HG02870 (cell line): ENCODE results near the gene ERVH48-1.
"Not testable (repeated sequence)": the region's sequence is repeated elsewhere in the genome, so short reads cannot be mapped to it uniquely, and the experiment has no call there.

Experiments used
- ATAC-seq: cut with Tn5 transposase; IDR thresholded peaks from one replicate; pipeline ENCODE4 v1.9.1; 2021; ENCODE audit warnings: mild to moderate bottlenecking, moderate library complexity; ENCODE audit not compliant: unreplicated experiment

The ERVH48-1 gene

DNA sequence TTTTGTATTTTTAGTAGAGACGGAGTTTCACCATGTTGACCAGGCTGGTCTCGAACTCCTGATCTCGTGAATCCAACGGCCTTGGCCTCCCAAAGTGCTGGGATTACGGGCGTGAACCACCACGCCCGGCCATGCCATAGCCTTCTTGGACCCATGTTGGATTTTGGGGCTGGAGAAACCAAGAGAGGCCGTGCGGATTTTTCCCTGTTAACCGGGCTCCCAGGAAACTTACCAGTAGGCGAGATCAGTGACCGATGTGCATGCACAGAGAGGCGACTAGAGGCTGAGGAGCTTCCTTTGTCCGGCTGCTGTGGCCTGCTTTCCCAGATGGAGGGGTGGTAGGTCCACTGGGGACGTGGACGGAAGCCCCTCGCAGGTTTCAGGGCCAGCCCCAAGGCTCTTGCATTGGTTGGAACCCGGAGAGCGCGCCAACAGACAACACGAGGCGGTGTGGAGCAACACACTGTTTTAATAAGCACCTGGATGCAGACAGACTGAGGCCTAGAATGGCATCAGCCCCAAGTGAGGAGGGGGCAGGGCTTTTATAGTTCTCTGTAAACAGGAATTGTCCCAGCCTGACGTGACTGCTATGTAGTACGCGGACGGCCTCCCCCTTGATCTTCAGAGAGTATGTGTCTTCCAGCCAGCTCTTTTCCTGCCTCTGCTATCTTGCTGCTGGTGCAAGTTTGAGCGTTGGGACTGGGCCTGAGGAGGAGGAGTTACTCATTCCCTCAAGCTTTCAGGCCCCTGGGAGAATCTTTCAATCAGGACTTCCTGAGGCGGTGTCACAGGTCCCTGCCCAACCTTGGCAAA lies at the start of gene ERVH48-1:
Gene ERVH48-1 (minus strand): TSS at position 517 of the 813 bp plus-strand sequence. CDS start 6,624 bp downstream, outside the sequence.
- no peak for ATAC-seq

DNA sequence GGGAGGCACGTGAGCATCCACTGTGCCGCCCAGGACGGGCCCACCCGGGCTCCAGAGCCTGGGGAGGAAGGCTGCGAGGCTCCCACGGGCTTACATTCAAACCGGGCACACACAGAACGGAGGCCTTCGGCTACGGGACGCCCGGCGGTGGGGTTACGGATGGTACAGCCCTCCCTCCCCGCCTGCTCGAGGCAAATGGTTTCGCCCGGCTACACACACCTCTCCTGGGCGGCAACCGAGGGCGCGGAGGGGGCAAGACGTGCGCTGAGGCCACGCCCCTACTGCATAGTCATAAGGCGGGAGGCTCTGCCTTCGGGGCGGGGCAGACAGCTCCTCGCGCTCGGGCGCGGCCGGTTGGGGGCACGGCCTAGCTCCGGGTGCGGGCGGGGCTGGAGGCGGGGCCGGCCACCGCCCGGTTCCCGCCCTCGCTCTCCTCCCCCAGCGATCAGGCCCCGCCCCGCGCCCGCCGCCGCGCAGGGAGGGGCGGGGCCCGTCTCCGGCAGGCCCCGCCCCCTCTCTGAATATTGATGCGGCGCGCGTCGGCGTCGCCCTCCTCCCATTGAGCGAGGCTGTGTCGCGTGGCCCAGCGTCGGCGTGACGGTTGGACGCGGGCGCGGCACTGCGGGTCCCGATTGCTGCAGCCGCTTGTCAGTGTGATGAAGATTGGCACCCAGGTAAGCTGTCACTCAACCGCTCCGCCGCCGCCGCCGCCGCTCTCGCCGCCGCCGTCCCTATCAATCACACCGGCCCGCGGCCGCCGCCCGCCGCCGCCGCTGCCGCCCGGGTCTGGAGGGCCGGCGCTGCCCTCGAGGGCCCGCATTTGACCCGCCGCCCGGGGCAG lies 48.8 kb upstream of the ERVH48-1 start, which contains the start of gene PKNOX1:
Gene PKNOX1 (plus strand): TSS at position 572 of the 841 bp plus-strand sequence. CDS start 29,820 bp downstream, outside the sequence.
- peak; percentile 84 for ATAC-seq

DNA sequence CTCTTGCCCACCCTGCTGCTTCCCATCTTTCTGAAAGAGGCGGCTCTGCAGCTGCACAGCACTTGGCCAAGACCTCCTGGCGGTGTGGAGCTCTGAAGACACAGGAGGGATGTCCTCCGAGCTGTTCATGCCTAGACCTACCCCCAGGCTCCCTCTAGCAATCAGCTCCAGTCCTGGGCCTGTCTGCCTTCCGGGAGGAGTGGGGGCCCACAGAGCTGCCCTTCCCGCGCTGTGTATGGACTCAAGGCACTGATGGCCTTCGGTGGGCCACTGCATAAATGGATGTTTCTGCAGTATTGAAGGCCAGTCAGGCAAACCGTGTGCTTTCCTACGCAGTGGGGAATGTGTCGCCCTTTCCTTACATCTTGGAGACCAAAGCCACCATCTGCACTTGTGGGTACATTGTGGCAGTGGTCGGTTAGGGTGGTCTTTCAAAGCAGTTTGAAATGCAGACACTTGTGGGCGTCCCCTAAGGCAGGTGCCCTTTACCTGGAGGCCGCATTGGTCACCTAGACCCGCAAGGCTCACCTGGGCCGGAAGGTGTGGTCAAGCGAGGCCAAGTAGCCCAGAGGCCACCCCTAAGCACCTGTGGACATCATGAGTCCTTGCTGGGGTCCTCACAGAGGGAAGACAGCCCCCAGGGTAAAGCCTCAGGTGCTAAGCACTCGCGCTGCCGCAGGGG lies 48.0 kb upstream of the ERVH48-1 start:
- ATAC-seq: no peak

DNA sequence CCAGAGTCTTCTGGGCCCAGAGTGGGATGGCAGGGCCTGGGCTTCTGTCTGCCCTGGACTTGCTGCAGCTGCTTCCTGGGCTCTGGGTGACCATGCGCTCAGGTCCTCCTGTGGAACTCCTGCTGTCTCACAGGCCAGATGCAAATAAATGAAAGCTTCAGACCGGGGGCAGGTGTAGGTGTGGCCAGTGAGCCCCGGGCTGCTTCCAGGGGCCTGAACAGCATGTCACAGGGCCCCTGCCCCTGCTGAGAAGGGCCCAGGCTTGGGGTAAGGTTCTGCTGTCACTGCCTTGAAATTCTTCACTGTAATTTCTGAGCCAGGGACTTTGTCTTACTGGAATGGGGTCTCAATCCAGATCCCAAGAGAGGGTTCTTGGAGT lies 46.5 kb upstream of the ERVH48-1 start:
- ATAC-seq: no peak

DNA sequence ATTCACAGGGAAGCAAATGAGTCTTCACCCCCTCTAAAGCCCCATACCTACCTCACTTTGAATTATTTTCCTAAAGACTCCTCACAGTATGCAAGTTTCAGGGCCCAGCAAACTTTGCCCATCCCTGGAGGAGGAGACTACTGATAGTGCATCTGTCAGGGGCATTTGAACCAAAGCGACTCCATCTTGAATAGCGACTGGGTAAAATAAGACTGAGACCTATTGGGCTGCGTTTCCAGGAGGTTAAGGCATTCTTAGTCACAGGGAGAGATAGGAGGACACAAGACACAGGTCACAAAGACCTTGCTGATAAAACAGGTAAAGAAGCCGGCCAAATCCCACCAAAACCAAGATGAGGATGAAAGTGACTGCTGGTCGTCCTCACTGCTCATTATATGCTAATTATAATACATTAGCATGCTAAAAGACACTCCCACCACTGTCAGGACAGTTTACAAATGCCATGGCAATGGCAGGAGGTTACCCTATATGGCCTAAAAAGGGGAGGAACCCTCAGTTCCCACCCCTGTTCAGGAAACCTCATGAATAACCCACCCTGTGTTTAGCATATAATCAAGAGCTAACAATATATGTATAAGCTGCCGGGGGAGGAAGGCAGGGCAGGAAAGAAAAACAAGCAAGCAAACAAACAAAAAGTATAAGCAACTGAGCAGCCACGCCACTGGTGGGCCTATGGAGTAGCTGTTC lies 45.7 kb upstream of the ERVH48-1 start:
- ATAC-seq: no peak

DNA sequence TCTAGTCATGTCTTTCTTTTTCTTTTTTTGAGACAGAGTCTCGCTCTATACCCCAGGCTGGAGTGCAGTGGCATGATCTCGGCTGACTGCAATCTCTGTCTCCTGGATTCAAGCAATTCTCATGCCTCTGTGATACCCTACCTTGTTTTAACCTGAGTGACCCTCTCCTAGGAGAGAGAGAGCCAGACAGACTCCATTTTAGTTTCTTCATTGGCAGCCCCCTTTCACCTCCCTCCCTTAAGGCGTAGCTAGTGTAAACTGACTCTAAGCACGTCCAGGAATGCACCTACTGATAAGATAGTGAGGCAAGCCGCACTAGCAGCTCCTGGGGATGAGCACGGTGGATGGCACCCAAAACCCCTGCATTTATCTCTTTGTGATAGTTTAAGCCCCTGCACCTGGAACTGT lies 43.8 kb upstream of the ERVH48-1 start:
- no peak for ATAC-seq

DNA sequence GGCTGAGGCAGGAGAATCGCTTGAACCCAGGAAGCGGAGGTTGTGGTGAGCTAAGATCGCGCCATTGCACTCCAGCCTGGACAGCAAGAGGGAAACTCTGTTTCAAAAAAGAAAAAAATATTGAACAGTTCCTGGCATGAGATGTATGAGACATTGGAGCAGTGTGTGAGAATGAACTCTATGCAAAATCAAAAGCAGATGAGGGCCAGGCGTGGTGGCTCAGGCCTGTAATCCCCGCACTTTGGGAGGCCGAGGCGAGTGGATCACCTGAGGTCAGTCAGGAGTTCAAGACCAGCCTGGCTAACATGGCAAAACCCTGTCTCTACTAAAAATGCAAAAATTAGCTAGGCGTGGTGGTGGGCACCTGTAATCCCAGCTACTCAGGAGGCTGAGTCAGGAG lies 42.2 kb upstream of the ERVH48-1 start:
- not testable (repeated sequence) for ATAC-seq

DNA sequence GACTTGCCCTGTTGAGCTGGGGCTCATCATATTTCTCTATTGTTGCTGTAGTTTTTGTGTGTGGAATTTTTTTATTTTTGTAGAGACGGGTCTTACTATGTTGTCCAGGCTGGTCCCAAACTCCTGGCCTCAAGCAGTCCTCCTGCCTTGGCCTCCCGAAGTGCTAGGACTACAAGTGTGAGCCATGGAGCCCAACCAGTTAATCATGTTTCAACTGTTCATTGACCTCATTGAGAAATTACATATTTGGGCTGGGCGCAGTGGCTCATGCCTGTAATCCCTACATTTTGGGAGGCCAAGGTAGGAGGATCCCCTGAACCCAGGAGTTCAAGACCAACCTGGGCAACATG lies 39.8 kb upstream of the ERVH48-1 start:
- ATAC-seq: no peak

DNA sequence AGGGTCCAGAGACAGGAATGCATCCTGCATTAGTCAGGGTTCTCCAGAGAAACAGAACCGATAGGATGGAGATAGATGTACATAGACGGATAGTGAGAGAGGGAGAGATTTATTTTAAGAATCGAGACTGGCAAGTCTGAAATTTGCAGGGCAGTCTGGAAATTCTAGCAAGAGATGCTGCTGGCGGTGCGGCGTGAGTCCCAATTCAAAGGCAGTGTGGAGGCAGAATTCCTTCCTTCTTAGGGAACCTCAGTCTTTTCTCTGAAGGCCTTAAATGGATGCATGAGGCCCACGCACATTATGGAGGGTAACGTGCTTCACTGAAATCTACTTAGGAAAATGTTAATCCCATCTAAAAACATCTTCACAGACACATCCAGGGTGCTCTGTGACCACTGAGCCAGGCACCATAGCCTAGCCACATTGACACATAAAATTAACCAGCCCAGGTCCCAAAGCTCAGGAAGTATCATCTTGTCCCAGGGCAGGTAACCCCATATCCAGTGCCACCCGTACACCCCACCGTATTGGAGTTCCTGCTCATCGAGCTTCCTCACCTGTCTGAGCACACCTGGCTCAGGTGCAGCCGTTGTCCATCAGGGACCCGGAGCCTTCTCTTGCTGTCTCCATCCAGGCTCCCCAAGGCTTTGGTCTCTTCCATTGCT lies 39.2 kb upstream of the ERVH48-1 start:
- ATAC-seq: no peak

DNA sequence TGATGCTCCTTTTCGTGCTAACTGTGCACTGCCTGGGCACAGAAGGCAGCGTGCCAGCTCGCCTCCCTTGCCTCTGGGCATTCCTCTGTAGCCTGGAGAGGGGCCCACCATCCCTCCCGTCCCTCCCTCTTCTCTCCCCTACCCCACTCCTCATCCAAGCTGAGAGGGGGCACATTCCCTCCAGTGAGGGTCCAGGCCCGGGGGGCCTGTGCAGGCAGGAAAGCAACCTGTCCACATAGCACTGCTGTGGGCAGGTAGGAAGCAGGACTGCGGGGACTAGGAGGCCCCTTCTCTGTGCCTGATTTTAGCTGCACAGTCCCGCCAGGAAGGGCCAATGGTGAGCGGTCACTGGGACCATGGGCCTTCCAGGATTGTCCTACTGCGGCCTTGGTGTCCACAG lies 38.7 kb upstream of the ERVH48-1 start:
- ATAC-seq: no peak

DNA sequence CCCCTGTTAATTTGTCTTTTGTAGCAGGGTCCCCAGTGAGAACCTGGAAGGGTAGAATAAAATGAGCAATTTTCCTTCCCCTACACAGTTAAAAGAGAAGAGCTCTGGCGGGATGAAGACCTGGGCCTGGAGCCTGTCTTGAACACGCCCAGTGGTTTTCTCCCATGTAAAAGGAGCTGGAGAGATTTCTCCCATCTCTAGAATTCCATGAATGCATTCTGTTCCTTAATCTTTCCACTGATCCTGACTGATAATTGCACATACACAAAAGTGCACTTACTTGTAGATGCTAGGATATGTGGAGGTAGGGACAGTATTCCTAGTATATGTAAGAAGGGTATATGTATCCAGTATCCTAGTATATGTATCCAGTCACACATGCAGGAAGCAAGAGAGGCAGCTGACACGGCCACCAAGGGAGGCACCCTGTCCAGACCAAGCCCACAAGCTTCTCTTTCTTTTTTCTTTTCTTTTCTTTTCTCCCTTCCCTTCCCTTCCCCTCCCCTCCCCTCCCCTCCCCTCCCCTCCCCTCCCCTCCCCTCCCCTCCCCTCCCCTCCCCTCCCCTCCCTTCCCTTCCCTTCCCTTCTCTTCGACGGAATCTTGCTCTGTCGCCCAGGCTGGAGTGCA lies 37.1 kb upstream of the ERVH48-1 start:
- no peak for ATAC-seq

DNA sequence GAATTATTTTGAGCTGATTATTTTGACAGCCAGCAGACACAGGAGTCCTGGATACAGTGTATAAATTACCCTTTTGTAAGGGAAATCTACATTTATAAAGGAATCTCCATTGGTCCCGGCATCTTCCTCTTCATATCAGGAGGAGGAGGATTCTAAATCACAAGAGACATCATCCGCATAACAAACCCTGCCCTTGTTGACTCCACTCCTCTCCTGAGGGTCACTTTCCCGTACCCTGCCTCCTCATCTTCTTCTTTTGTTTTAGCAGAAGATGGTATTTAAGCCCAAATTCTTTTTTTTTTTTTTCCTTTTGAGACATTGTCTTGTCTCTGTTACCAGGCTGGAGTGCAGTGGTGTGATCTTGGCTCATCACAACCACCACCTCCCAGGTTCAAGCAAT lies 34.3 kb upstream of the ERVH48-1 start:
- ATAC-seq: no peak

DNA sequence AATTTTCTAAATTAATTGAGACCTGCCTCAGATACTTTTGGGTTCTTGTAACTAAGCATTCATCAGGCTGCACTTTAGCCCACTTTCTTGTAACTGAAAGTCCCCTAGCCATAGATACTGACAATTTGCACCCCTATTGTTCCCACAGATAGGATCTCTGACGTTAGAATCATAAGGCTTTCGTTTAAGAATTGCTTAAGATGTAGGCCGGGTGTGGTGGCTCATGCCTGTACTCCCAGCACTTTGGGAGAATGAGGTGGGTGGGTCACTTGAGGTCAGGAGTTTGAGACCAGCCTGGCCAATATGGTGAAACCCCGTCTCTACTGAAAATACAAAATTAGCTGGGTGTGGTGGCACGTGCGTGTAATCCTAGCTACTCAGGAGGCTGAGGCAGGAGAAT lies 32.7 kb upstream of the ERVH48-1 start:
- not testable (repeated sequence) for ATAC-seq

DNA sequence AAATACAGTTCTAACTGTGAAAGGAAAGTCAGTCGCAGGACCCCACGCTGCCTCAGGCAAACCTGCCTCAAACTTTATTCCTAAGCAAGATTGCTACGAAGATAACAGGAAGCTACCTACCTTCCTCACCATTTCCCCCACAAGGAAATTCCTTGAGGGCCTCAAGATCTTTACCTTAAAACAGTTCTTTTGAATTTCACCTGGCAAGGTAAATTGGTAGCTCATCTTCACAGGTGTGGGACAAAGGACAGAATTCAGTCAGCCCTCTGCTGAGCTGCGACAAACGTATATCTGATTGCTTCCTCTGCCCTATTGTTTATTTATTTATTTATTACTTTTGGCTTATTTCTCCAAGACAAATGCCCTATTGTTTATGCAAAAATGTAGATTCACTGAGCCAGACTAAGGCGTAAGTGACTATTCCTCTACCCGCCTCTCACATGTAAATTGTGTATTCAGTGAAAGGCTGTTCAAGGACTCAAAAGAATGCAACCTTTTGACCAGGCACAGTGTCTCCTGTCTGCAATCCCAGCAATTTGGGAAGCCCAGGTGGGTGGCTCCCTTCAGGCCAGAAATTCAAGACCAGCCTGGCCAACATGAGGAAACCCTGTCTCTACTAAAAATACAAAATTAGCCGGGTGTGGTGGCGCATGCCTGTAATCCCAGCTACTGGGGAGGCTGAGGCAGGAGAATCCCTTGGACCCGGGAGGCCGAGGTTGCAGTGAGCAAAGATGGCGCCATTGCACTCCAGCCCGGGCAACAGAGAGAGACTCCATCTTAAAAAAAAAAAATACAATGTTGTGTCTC lies 31.6 kb upstream of the ERVH48-1 start:
- ATAC-seq: no peak

DNA sequence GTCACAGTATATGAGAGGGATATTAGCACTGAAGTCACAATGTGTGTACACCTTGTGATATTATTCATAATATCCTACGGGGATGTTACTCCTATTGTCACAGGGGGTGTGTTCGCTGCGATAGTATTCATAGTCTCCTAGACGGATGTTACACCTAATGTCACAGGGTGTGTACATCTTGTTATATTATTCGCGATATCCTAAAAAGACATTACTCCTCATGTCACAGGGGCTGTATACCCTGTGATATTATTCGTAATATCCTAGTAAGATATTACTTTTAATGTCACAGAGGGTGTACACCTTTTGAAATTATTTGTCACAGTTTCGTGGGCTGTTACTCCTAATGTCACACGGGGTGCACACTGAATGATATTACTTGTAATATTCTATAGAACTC lies 25.8 kb upstream of the ERVH48-1 start:
- ATAC-seq: not testable (repeated sequence)

DNA sequence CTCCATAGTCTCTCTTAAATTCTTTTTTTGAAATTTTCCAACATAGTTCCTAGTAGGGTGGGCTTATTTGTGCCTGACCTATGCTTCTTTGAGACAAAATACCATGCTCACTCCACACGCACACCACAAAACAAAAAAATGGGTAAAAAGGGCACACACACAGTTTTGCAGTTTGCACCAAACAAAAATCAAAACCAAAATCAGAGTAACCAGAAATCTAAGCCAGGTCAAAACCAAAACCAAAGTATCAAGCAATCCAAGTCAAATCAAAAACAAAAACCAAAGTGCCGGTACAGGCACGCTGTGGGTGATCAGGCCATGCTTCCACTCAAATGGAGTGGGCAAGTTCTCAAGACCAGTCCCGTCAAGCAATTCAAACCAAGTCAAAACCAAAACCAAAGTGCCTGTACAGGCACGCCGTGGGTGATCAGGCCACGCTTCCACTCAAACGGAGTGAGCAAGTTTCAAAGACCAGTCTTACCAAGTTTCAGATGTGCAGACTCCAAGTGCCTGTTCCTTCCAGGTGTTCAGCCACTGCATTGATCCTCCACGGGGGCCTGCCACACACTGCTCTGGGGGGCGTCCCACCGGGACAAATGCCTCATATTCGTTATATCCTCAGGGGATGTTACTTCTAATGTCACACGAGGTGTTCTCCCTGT lies 23.8 kb upstream of the ERVH48-1 start:
- ATAC-seq: not testable (repeated sequence)

DNA sequence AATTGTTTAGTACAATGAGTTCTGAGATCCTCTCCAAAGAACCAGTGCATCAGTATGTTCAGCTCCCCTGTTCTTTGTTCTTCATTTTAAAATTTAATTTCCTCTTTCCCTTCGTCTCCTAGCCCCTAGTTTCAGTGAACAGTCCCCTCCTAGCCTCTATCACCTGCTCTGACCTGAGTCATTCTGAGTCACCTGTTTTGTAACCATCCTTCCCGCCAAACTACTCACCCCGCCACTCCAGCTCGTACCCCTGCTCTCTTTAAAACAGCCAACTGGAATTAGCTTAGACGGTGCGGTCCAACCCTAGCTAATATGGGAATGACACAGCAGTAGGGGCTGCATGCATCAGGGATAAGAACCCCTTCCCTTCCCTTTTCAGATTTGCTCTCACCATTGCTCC lies 16.8 kb upstream of the ERVH48-1 start:
- no peak for ATAC-seq

DNA sequence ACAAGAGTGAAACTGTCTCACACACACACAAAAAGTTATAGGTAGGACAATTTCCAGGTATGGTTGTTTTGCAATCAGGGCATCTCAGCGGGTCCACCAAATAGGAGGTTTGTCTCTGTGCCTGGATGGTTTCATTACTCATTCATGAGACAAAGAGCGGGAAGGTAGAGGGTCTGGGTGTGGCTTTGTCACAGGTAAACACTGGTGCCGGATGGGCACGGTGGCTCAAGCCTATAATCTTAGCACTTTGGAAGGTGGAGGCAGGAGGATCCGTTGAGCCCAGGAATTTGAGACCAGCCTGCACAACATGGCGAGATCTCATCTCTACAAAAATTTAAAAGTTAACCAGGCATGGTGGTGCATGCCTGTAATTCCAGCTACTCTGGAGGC lies 16.3 kb upstream of the ERVH48-1 start:
- ATAC-seq: no peak
